Smooth muscle cell (in vitro differentiated cells): ENCODE measurements around the gene PKMYT1. TPM values are rescaled to one million over a fixed set of nuclear protein-coding genes. Genes with fewer than 3 reads are reported as not detected.

Experiments
- DNase-seq: peaks from one replicate; lab custom pipeline; 2025; ENCODE audit not compliant: unreplicated experiment; lab: John Stamatoyannopoulos, UW
- H2AFZ ChIP-seq: fragments of 200-600 bp; sonication (generic); 2 replicates; pipeline ENCODE4 v1.6.0; 2016; ENCODE audit warnings: antibody characterized with exemption, low read depth, mild to moderate bottlenecking
- H3F3A ChIP-seq: fragments of 200-600 bp; sonication (generic); 2 replicates; pipeline ENCODE4 v1.6.0; 2017; ENCODE audit warnings: antibody characterized with exemption, low read depth
- H3K27ac ChIP-seq: fragments of 200-600 bp; sonication (generic); 2 replicates; pipeline ENCODE4 v1.5.1; 2016; ENCODE audit warnings: low read depth, mild to moderate bottlenecking
- H3K27me3 ChIP-seq: fragments of 200-600 bp; sonication (generic); 2 replicates; pipeline ENCODE4 v1.6.1; 2016; ENCODE audit warnings: low read depth, mild to moderate bottlenecking
- H3K36me3 ChIP-seq: fragments of 200-600 bp; sonication (generic); 2 replicates; pipeline ENCODE4 v1.5.1; 2016; ENCODE audit warnings: low read depth
- H3K4me1 ChIP-seq: fragments of 200-600 bp; sonication (generic); 2 replicates; pipeline ENCODE4 v1.5.1; 2016; ENCODE audit warnings: low read depth
- H3K4me2 ChIP-seq: fragments of 200-600 bp; sonication (generic); 2 replicates; pipeline ENCODE4 v1.6.0; 2016; ENCODE audit warnings: mild to moderate bottlenecking
- H3K4me3 ChIP-seq: fragments of 200-600 bp; sonication (generic); 2 replicates; pipeline ENCODE4 v1.5.1; 2016; ENCODE audit warnings: mild to moderate bottlenecking
- H3K79me2 ChIP-seq: fragments of 200-600 bp; sonication (generic); 2 replicates; pipeline ENCODE4 v1.6.0; 2016; ENCODE audit warnings: low read depth, mild to moderate bottlenecking
- H3K9ac ChIP-seq: fragments of 200-600 bp; sonication (generic); 2 replicates; pipeline ENCODE4 v1.6.0; 2016; ENCODE audit warnings: low read depth
- H3K9me3 ChIP-seq: fragments of 200-600 bp; sonication (generic); replicated peaks from 2 replicates; pipeline ENCODE4 v1.5.1; 2016; ENCODE audit warnings: low read depth
- H4K20me1 ChIP-seq: fragments of 200-600 bp; sonication (generic); 2 replicates; pipeline ENCODE4 v1.6.0; 2016; ENCODE audit warnings: low read depth
- WGBS: methylation state at CpG from one replicate; pipeline ENCODE4 v1.1.7; 2016; ENCODE audit warnings: low lambda C conversion rate; 5-methylcytosine and 5-hydroxymethylcytosine counted together
- polyA plus RNA-seq: library from polyadenylated mRNA; unstranded; fragments of >200 nt; fragmentation: Nextera tagmentation; extraction: Ambion mirVana; gene quantifications from 2 replicates; pipeline ENCODE4 v1.2.1, GENCODE V29; 2016
- total RNA-seq: library from RNA; depleted of rRNA; stranded (reverse); fragments of >200 nt; gene quantifications from 2 replicates; pipeline ENCODE4 v1.2.3, GENCODE V29; 2014
- TF ChIP-seq, protein P1 (sequence below): fragments of 200-600 bp; sonication (generic); IDR thresholded peaks from 2 replicates; pipeline ENCODE4 v1.5.1; 2017; ENCODE audit warnings: borderline replicate concordance, mild to moderate bottlenecking, antibody characterized with exemption; ENCODE audit not compliant: insufficient read depth, poor library complexity, severe bottlenecking

The PKMYT1 gene
- total and polyA plus RNA-seq, 2 experiments from 2014 or later: 13.8 to 32.6 TPM

DNA sequence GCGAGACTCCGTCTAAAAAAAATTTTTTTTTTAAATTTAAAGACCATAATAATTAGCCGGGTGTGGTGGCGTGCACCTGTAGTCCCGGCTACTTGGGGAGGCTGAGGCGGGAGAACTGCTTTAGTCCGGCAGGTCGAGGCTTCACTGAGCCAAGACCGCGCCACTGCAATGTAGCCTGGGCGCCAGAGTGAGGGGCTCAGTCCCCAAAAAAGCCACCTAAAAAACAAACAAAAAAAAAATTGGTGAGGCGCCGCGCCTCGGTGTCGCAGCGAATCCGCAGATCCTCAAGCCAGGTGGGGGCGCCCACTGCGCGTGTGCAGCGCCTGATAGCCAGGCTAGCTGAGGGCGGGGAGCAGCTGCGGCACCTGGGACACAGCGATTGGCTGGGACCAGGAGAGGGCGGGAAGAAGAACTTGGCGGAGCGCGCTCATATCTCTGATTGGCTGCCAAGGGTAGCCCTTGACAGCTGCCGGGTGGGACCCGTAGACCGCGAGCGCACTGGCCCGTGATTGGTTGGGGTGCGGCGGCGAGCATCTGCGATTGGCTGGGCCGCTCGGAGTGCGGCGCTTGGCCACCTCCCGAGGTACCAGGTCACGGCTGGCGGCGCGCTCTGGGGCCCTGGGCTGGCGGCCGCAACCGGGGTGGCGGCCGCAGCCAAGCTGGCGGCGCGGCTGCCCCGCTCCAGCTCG is 23.5 kb upstream of the PKMYT1 start:
- Histone ChIP-seq H2AFZ (no peak overlapping the region), H3K4me1 (peaks cover 15% of the 10 kb centered on the region), H4K20me1 (no peaks in the 10 kb centered on the region), H3K9ac (no peak overlapping the region), H3K36me3 (no peaks in the 10 kb centered on the region), H3K9me3 (no peaks in the 10 kb centered on the region), H3K79me2 (no peaks in the 10 kb centered on the region), H3K4me3 (no peak overlapping the region), H3F3A (no peaks in the 10 kb centered on the region), H3K27ac (no peak overlapping the region), H3K4me2 (no peak overlapping the region), H3K27me3 (peaks cover 41% of the 10 kb centered on the region)
- peak; percentile 52 for DNase-seq
- 10% methylated on average over 50 of the region's 58 CpGs for WGBS
- TF ChIP-seq, protein P1, sequence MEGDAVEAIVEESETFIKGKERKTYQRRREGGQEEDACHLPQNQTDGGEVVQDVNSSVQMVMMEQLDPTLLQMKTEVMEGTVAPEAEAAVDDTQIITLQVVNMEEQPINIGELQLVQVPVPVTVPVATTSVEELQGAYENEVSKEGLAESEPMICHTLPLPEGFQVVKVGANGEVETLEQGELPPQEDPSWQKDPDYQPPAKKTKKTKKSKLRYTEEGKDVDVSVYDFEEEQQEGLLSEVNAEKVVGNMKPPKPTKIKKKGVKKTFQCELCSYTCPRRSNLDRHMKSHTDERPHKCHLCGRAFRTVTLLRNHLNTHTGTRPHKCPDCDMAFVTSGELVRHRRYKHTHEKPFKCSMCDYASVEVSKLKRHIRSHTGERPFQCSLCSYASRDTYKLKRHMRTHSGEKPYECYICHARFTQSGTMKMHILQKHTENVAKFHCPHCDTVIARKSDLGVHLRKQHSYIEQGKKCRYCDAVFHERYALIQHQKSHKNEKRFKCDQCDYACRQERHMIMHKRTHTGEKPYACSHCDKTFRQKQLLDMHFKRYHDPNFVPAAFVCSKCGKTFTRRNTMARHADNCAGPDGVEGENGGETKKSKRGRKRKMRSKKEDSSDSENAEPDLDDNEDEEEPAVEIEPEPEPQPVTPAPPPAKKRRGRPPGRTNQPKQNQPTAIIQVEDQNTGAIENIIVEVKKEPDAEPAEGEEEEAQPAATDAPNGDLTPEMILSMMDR: no peak

DNA sequence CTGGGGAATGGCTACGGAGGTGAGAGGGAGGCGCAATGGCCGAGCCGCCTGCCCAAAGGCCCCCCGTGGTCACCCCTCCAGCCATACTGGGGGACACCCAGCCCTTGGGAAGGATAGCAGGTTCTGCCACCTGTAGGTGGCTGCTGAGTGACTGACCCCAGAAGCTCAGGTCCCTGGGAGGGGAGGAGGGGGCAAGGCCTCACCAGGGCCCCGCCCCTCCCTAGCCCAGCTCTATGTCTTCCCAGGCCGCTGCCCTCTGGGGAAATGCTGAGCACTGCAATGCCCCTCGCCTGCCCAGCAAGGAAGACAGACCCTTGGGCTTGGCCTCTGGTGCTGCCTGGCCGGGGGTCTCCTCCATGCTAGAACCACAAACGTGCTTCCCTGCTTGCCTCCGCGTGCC is 21.1 kb upstream of the PKMYT1 start:
- Histone ChIP-seq H3K9ac (no peak overlapping the region), H3K4me1 (peaks cover 4% of the 10 kb centered on the region), H3K79me2 (no peaks in the 10 kb centered on the region), H3K36me3 (no peaks in the 10 kb centered on the region), H3K27ac (no peak overlapping the region), H3F3A (no peaks in the 10 kb centered on the region), H3K27me3 (peaks cover 17% of the 10 kb centered on the region), H3K9me3 (no peaks in the 10 kb centered on the region), H3K4me3 (no peak overlapping the region), H4K20me1 (no peaks in the 10 kb centered on the region), H3K4me2 (no peak overlapping the region), H2AFZ (no peak overlapping the region)
- no peak for DNase-seq
- TF ChIP-seq, protein P1: no peak
- WGBS: 86% methylated on average over 12 of the region's 12 CpGs

DNA sequence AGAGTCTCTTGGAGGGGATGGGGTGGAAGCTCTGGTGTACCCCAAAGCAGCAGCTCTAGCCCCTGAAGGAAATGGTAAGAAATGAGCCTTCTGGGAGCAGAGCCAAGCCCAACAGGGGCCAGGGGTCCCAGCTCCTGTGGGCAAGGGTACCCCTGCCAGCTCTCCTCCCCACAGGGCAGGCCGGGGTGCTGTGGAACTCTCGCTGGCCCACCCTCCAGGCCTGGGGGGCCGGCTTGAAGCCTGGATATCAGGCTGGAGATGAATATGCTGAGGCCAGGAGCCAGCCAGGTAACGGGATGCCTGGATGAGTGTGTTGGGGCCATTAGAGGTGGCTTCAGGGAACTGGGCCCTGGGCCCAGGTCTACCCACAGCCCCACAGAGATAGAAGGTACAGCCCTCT is 20.3 kb upstream of the PKMYT1 start:
- H3K9ac ChIP-seq: no peak overlapping the region
- no peak overlapping the region for H3K4me3 ChIP-seq
- no peaks in the 10 kb centered on the region for H3F3A ChIP-seq
- H3K9me3 ChIP-seq: no peaks in the 10 kb centered on the region
- H3K79me2 ChIP-seq: no peaks in the 10 kb centered on the region
- H3K27me3 ChIP-seq: peaks cover 9% of the 10 kb centered on the region
- H2AFZ ChIP-seq: no peak overlapping the region
- peaks cover 4% of the 10 kb centered on the region for H3K4me1 ChIP-seq
- H3K4me2 ChIP-seq: no peak overlapping the region
- TF ChIP-seq, protein P1: no peak
- no peak for DNase-seq
- H4K20me1 ChIP-seq: no peaks in the 10 kb centered on the region
- WGBS: 92% methylated on average over 4 of the region's 4 CpGs
- no peaks in the 10 kb centered on the region for H3K36me3 ChIP-seq
- no peak overlapping the region for H3K27ac ChIP-seq

DNA sequence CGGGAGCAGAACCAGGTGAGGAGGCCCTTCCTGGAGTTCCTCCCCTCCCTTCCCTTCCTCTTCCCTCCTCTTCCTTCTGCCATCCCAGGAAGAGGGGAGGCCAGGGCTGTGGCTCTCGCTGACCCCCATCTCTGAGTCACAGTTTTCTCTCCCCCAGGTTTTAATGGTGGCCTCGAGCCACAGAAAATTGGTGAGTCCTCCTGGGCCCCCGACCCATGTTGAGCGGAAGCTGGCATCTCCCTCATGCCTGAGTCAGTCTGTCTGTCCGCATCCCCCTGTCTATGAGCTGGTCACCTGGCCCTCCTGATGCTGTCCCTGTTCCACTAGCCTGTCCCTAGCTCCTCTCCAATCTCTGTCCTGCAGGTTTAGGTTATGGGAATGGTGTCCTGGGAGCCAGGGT is 19.7 kb upstream of the PKMYT1 start:
- no peak overlapping the region for H3K9ac ChIP-seq
- peaks cover 2% of the 10 kb centered on the region for H3K4me1 ChIP-seq
- WGBS: 92% methylated on average over 6 of the region's 6 CpGs

More for the DNA sequence above, 19.7 kb upstream of the PKMYT1 start:
- Histone ChIP-seq H3K27me3 (peaks cover 3% of the 10 kb centered on the region), H3K27ac (no peak overlapping the region), H3K4me2 (no peak overlapping the region), H3K9me3 (no peaks in the 10 kb centered on the region), H3K4me3 (no peak overlapping the region), H2AFZ (no peak overlapping the region), H3F3A (no peaks in the 10 kb centered on the region), H3K36me3 (no peaks in the 10 kb centered on the region), H4K20me1 (no peaks in the 10 kb centered on the region), H3K79me2 (no peaks in the 10 kb centered on the region)
- no peak for DNase-seq
- TF ChIP-seq, protein P1: no peak
